Adipose tissue (tissue), 3 donors: ENCODE data around the gene CEACAM19. TPM values are rescaled to one million over a fixed set of nuclear protein-coding genes. Genes with fewer than 3 reads are reported as not detected.
"Not testable (repeated sequence)": the region's sequence is repeated elsewhere in the genome, so short reads cannot be mapped to it uniquely, and the experiment has no call there.

Source experiments
- H3K27ac ChIP-seq: one replicate; pipeline ENCODE4 v1.5.1; 2013; ENCODE audit warnings: low read depth, low read length
- WGBS, 3 donors: extraction: QIAGEN DNeasy Blood & Tissue Kit; methylation state at CpG; one replicate each; pipeline ENCODE4 v1.1.7; 2013; 5-methylcytosine and 5-hydroxymethylcytosine counted together
- polyA plus RNA-seq, 3 donors: library from polyadenylated mRNA; stranded (reverse); fragments of 200-250 nt; gene quantifications; one replicate each; pipeline ENCODE4 v1.2.3, GENCODE V29; 2013
- donor health status: healthy with polysubstance abuse.
- donor health status: Bipolar disorder and iron deficiency.
- donor health status: healthy.

The CEACAM19 gene
- polyA plus RNA-seq, 3 donors = 2.7 to 4.8 (median 3.8) TPM

DNA sequence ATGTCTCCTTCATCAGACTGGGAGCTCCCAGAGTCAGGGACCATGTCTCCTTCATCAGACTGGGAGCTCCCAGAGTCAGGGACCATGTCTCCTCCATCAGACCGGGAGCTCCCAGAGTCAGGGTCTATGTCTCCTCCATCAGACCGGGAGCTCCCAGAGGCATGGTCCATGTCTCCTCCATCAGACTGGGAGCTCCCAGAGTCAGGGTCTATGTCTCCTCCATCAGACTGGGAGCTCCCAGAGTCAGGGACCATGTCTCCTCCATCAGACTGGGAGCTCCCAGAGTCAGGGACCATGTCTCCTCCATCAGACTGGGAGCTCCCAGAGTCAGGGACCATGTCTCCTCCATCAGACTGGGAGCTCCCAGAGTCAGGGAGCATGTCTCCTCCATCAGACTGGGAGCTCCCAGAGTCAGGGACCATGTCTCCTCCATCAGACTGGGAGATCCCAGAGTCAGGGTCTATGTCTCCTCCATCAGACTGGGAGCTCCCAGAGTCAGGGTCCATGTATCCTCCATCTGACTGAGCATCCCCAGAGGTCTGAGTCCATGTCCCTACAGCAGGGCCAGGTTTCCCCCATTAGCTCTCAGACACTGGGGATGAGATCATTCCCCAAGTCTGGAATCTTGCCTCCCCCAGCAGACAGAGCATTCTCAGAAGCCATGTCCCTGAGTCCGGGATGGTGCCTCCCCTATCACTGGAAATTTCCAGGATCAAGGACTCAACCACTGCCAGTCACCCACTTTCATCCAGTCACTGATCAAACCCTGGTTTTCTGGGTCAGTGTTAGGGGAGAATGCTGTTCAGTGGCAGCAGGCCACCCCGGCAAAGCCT lies 38.4 kb downstream of the CEACAM19 start:
- WGBS, 3 donors = 81 to 89% (median 84%) methylated on average over 3 to 4 of the region's 4 CpGs
- H3K27ac ChIP-seq = not testable (repeated sequence)

DNA sequence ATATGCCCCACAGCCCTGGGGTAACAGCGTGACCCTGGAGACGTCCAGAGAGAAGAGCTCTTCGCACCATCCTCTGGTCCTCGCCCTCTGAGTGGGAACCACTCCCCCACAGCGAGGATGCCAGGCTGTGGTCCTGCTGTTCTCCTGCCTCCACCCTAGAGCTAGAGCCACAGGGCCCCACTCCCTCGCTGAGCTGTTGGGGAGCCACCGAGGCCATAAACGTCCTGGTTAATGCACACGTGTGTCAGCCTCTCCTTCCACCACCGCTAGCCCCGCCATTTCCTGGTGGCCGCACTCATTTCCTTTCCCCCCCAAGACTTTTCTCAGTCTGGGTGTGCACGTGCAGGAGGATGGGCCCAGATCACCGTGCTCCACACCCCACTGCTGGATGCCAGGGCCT lies 39.2 kb downstream of the CEACAM19 start:
- 58 to 82% (median 59%) methylated on average over 14 of the region's 14 CpGs for WGBS, 3 donors
- H3K27ac ChIP-seq = no peak overlapping the region

DNA sequence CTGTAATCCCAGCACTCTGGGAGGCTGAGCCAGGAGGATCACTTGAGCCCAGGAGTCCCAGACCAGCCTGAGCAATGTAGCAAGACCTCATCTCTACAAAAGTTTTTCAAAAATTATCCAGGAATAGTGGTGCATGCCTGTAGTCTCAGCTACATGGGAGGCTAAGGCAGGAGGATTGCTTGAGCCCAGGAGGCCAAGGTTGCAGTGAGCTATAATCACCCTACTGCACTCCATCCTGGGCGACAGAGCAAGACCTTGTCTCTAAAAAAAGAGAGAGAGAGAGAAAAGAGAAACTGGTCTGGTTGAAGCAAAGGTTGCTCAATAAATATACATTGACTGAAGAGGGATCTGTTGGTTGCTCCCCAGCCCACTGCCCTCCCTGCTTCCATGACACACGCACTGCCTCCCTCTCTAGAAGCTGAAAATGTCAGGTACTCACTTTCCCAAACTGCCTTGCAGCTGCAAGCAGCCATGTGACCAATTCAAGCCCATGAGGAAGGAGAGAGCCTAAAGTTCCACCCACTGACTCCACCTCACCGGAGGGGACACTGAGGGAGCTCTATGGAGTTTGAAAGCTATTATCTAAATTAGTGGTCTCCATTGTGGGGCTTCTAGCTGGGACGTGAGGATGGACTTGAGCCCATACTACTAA lies 41.7 kb downstream of the CEACAM19 start:
- 43 to 73% (median 56%) methylated on average over 4 of the region's 4 CpGs for WGBS, 3 donors
- H3K27ac ChIP-seq = no peak overlapping the region

DNA sequence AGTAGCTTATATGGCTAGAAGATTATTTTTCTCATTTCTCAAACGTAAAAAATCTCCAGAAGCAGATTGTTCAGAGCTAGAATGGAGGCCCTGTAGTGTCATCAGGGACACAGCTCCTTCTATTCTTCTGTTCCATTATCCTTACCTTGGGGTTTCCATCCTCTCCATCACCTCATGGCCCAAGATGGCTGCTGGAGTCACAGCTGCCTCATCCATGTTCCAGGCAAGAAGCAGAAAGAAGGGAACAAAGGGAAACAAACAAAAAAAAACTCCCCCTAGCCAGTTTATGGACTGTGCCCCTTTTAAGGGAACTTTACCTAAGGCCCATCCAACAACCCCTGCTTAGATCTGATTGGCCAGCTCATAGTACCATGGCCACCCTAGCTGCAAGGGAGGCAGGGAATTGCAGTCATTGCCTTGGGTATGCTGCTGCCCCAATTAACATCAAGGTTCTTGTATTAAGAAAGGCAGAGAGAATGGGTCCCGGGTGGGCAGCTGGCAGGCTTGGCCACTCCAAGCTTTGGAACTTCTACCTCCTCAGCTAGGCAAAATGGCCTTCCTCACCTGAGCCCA lies 43.4 kb downstream of the CEACAM19 start:
- no peak overlapping the region for H3K27ac ChIP-seq
- WGBS, 3 donors = 47 to 50% (median 47%) methylated on average over 2 of the region's 2 CpGs

DNA sequence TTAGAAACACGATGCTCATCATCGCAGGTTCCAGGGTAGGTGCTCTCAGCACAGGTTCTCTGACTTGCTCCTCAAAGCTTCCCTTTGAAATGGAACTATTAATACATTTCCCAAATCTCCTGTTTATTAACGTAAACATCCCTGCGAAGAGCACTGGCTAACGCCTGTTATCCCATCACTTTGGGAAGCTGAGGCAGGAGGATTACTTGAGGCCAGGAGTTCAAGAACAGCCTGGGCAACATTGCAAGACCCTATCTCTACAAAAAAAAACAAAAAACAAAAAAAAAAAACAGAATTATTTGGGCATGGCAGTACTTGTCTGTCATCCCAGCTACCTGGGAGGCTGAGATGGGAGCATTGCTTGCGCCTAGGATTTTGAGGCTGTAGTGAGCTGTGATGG lies 46.3 kb downstream of the CEACAM19 start:
- 75 to 94% (median 90%) methylated on average over 6 of the region's 6 CpGs for WGBS, 3 donors
- no peak overlapping the region for H3K27ac ChIP-seq

DNA sequence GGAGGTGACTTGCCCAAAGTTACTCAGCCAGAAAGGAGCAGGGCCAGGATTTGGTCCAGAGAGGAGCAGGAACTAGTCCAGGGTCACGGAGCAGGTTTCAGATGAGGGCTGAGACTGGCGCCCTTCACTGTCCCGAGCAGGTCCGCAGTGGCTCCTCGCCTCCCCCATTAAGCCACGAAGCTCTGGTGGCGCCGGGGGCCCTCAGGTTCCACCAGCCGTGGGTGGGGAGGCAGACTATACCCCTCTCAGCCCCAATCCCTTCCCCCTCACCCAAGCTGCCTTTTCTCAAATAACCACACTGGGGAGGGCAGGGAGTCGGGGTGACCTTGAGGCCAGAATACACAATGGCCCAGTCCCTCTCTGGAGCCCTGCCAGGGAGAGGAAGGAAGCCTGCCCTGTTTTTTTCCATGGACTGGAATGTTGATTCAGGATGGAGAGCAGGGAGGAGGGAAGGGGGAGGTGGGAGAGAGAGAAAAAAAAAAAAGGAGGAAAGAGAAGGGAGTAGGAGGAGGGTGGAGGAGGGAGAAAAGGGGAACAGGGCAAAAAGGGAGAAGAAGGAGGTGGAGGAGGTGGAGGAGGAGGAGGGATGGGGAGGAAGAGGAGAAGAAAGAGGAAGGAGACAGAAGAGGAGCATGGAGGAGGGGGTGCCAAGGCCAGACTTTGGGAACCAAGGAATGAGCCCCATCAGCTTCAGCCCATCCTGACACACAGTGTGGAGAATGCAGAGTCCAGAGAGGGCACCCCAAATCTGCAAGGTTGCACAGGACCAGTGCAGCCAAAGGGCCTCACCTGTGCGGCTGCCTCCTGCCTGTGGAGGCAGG lies 47.4 kb downstream of the CEACAM19 start:
- H3K27ac ChIP-seq = no peak overlapping the region
- WGBS, 3 donors = 14 to 31% (median 29%) methylated on average over 11 of the region's 11 CpGs

DNA sequence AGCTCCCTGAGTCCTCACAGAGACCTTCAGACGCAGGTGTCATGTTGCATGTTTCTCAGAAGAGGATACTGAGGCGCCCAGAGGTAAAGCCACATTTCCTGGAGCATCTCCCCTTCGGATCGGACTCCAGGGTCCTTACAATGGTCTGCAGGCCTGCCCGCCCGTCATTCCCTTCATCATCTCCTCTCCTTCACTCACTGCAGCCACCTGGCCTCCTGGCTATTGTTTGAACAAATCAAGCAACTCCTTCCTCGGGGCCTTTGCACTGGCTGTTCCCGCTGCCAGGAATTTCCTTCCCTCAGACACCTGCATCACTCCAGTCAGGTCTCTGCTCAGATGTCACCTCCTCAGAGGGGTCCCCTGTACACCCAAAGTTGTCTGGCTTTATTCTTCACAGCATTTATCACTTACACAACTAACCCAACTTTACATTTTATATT lies 48.0 kb downstream of the CEACAM19 start:
- no peak overlapping the region for H3K27ac ChIP-seq
- WGBS, 3 donors = 40 to 73% (median 68%) methylated on average over 6 to 8 of the region's 8 CpGs

DNA sequence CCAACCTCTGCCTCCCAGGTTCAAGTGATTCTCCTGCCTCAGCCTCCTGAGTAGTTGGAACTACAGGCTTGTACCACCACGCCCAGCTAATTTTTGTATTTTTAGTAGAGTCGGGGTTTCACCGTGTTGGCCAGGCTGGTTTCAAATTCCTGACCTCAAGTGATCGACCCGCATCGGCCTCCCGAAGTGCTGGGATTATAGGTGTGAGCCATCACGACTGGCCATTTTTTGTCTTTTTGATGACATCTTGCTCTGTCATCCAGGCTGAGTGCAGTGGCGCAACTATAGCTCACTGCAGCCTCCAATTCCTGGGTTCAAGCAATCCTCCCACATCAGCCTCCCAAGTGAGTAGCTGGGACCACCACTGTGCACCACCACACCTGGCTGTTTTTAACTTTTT lies 49.1 kb downstream of the CEACAM19 start:
- WGBS, 3 donors = 91 to 97% (median 93%) methylated on average over 9 of the region's 9 CpGs
- H3K27ac ChIP-seq = not testable (repeated sequence)

DNA sequence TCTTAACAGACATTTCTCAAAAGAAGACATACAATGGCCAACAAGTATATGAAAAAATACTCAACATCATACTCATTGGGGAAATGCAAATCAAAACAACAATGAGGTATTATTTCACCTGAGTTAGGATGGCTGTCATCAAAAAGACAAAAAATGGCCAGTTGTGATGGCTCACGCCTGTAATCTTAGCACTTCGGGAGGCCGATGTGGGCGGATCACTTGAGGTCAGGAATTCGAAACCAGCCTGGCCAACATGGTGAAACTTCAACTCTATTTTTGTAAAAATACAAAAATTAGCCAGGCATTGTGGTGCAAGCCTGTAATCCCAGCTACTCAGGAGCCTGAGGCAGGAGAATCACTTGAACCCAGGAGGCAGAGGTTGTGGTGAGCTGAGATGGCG lies 49.7 kb downstream of the CEACAM19 start:
- 69 to 77% (median 74%) methylated on average over 6 of the region's 6 CpGs for WGBS, 3 donors
- no peak overlapping the region for H3K27ac ChIP-seq

DNA sequence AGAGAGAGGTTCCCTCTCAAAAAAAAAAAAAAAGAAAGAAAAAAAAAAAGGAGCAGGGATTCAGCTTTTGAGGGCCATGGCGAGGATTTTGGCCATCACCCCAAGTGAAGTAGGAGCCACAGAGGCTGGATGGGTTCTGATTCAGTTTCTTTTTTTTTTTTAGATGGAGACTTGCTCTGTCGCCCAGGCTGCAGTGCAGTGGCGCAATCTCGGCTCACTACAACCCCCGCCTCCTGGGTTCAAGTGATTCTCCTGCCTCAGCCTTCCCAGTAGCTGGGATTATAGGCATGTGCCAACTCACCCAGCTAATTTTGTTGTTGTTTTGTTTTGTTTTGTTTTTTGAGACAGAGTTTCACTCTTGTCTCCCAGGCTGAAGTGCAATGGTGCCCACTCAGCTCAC lies 50.1 kb downstream of the CEACAM19 start:
- H3K27ac ChIP-seq = not testable (repeated sequence)
- WGBS, 3 donors = 64 to 89% (median 75%) methylated on average over 5 of the region's 5 CpGs

DNA sequence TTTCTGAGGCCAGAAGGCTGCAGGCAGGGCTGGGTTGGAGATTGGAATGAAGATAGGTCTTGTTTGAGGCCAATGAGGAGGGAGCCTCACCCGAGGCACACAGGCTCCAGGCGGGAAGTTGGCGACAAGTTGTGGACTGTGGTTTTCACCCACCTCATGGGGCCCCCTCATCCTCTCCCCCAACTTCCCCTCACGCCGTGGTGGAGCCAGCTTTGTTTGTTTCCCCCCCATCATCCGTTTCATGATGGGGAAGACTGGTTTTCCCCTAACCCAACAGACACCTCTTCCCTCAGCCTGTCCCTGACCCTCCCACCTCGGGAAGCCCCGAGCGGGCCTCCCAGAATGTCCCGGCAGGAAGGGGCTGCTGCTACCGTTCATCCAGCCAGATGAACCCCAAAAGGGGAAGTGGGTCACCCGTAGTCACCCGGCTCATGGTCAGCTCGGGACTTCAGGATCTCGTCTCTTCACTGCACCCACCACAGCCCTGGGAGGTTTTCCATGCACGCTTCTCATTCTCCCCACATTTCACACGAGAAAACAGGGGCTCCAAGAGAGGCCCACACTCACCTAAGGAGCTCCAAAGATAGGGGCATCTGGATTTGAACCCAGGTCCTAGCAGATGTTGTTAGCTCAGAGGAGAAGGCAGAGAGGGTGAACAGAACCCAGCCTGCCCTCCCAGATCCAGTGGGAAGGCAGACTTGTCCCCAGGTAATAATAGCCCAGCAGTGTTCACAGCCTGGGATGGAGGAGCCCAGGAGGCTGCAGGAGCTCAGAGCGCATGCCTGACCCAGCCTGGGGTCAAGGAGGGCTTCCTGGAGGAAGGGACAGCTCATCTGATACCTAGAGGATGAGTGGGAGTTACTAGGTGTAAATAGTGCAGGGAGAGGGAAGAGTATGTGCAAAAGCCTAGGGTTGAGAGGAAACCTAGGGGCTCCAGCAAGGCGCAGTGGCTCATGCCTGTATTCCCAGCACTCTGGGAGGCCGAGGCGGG lies 51.1 kb downstream of the CEACAM19 start:
- no peak overlapping the region for H3K27ac ChIP-seq
- 34 to 64% (median 44%) methylated on average over 21 of the region's 21 CpGs for WGBS, 3 donors

DNA sequence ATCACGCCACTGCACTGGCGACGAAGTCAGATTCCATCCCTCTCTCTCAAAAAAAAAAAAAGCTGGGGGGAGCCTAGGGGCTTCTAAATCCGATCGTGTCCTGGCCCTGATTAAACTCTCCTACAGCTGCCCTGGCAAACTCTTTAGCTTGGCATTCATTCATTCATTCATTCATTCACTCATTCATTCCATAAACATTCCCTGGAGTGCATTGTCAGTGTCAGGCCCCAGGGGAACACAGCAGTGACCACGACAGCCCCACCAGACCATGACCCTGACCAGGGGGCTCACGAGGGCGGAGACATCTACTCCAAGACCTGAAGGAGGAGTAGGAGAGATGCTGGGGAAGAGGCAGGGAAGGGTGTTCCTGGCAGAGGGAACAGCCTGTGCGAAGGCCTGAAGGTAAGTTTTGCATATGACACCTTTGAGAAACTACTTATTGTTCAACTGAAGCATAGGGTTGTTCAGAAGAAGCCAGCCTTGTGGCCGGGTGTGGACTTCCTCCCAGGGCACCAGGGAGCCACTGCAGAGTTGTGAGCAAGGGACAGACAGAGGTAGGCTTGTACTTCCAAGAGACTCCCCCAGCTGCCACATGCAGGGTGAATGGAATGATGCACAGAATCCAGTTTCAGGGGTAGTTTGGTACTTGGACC lies 52.1 kb downstream of the CEACAM19 start:
- 50 to 58% (median 52%) methylated on average over 10 of the region's 10 CpGs for WGBS, 3 donors
- H3K27ac ChIP-seq = no peak overlapping the region

DNA sequence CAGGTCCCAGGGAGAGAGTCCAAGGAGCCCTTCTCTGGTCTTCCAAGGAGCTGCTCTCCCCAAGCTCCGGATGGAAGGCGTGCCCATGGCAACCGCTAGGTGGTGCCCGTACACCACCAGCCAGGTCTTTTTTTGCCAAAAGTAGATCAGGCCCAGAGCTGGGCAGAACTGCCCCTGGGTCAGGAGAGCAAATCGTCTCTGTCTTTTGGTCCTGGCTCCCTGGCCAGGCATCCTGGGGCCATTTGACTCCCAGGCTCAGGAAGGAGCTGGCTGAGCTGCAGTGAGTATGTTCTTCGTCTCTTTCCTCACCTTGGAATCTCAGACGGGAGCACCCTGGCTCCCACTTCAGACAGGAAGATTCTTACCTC lies 52.7 kb downstream of the CEACAM19 start:
- WGBS, 3 donors = 14 to 18% (median 15%) methylated on average over 7 of the region's 7 CpGs
- H3K27ac ChIP-seq = no peak overlapping the region

DNA sequence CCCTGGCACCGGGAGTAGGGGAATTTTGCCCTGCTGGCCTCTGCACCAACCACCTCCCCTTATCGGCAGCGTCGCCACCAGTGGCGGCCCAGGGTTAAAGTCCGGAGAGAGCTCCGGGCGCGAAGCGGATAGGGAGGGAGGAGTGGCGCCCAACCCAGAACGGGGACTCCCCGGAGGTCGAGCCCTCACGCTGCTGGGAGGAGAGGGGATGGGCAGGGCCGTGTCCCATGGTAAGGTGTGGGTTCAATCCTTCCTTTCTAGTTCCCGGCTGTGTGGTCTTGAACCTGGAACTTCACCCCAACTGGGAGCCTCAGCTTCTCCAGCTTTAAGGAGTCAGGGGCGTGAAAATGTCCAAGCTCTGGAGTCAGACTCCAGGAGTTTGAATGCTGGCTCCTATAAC lies 54.0 kb downstream of the CEACAM19 start:
- H3K27ac ChIP-seq = no peak overlapping the region
- WGBS, 3 donors = 11 to 20% (median 16%) methylated on average over 10 to 18 of the region's 18 CpGs

DNA sequence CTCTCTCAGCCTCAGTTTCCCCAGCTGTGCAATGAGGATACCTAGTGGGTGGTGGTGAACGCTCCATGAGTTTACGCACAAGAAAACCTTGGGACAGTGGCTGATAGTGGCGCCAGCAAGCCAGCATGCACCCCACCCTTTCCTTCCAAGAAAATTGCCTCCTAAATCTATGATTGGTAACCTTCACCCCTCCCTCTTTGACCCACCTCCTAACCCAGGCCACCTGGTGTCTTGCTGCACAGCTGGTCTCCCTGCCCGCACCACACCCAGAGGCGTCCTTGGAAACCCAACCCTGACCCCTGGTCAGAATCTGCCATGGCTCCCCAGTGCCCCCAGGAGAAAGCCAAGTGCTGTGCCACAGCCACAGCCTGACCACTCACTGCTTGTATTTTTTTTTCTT lies 54.4 kb downstream of the CEACAM19 start:
- no peak overlapping the region for H3K27ac ChIP-seq
- 53 to 78% (median 64%) methylated on average over 5 of the region's 5 CpGs for WGBS, 3 donors

DNA sequence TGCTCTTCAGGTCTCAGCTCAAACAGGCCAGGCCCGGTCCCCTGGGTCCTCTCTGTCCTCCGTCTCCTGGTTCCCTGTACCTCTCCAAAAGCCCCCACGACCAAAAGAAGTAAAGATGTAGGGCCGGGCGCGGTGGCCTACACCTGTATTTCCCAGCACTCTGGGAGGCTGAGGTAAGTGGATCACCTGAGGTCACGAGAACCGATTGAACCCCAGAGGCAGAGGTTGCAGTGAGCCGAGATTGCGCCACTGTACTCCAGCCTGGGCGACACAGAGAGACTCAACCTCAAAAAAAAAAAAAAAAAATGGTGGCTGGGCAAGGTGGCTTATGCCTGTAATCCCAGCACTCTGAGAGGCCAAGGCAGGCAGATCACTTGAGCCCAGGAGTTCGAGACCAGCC lies 55.2 kb downstream of the CEACAM19 start:
- WGBS, 3 donors = 82 to 89% (median 86%) methylated on average over 12 of the region's 12 CpGs
- no peak overlapping the region for H3K27ac ChIP-seq

DNA sequence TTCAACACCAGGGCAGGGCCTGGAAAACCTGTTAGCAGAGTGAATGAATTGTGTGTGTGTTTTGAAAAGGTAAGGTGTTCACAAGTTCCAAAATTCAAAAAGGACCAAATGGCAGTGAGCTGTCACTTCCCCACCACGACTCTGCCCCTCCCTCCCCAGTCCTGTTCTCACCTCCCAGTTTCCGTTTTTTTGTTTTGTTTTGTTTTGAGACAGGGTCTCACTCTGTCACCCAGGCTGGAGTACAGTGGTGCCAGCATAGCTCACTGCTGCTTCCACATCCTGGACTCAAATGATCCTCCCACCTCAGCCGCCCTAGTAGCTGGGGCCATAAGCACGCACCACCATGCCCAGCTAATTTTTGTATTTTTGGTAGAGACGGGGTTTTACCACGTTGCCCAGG lies 56.9 kb downstream of the CEACAM19 start:
- H3K27ac ChIP-seq = no peak overlapping the region
- WGBS, 3 donors = 62 to 83% (median 68%) methylated on average over 6 of the region's 6 CpGs
